Measurements from ENCODE around the gene MED27.

DNA sequence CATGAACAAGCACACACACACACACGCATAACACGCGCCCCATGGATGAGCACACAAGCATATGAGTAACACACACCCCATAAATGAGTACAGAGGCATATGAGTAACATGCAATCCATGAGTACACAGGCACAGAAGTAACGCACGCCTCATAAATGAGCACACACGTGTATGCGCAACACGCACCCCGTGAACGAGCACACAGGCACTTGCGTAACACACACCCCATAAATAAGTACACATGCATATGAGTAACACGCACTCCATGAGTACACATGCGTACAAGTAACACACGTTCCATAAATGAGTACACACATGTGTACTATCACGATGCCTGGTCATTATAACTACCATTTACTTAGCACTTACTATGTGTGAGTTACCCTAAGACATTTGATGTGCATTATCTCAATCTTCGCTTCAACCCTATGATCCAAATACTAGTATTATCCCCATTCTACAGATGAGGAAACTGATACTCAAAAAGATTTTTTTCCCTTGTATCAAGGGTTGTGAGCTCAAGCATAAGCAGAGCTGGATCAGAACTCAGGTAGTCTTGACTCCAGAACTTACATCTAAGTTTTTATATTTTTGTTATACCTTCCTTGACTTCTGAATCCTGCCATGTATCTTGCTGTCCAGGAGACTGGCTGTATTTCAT lies 7.7 kb downstream of the MED27 start:
- TF ChIP-seq EZH2 (IDR thresholded peaks at IDR 0.05; ENCODE audit: insufficient read depth, poor library complexity, severe bottlenecking) (no peak), EZH2phosphoT487 (IDR thresholded peaks at IDR 0.05; ENCODE audit: insufficient read depth, low read depth) (no peak)
